ENCODE results near the gene EMX2. TPM values are rescaled to one million over a fixed set of nuclear protein-coding genes. Genes with fewer than 3 reads are reported as not detected.

EMX2 gene
- polyA plus RNA-seq, 3 donors: not detected

DNA sequence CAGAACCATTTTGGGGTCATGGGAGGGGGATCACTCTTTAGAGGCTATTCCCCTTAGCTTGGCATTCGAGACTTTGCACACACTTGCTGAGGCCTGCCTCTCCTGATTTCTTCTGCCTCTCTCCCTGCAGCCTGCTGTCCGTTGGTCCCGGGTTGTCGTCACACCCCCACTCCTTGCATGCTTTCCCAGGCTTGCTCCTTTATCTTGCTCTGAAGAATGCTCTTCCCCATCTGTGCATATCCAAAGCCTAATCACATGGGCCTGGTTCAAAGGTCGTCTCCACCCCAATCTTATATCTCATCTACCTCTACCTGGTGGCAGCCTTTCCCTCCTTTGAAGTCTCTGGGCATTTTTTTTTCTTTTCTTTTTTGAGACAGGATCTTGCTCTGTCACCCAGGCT is 24.3 kb upstream of the EMX2 start:
- Mint-ChIP-seq H3K27me3 (ENCODE audit: low read depth in 3 of 3) (peaks cover 28 to 54% (median 30%) of the 10 kb centered on the region in 3 donors), H3K9me3 (no peaks in the 10 kb centered on the region), H3K27ac (no peak overlapping the region), H3K4me1 (no peaks in the 10 kb centered on the region), H3K36me3 (no peaks in the 10 kb centered on the region), H3K4me3 (no peak overlapping the region)
- H3K27ac ChIP-seq (ENCODE audit: low read depth in 1 of 2, low read length in 2 of 2): no peak overlapping the region
- no peaks in the 10 kb centered on the region for H3K9me3 ChIP-seq (replicated peaks in 1 of 2; ENCODE audit: control insufficient read depth in 1 of 2, insufficient read depth in 1 of 2, low read length in 2 of 2)
- H3K9ac ChIP-seq (ENCODE audit: insufficient read depth, low read length, poor library complexity, severe bottlenecking): no peak overlapping the region
- no peaks in the 10 kb centered on the region for H3K4me1 ChIP-seq (ENCODE audit: control insufficient read depth in 1 of 2, insufficient read depth in 2 of 2, low read length in 2 of 2)
- peaks cover 21 to 42% of the 10 kb centered on the region in 2 donors for H3K27me3 ChIP-seq (ENCODE audit: control insufficient read depth in 2 of 2, insufficient read depth in 2 of 2, low read length in 2 of 2)
- H2AFZ ChIP-seq (ENCODE audit: insufficient read depth, low read depth, low read length, poor library complexity, severe bottlenecking): no peak overlapping the region
- no peaks in the 10 kb centered on the region for H3K36me3 ChIP-seq (replicated peaks in 1 of 2; ENCODE audit: control insufficient read depth in 1 of 2, insufficient read depth in 2 of 2, low read length in 2 of 2)
- no peak for DNase-seq
- H4K20me1 ChIP-seq (ENCODE audit: insufficient read depth, low read length): no peaks in the 10 kb centered on the region
- TF ChIP-seq CTCF (IDR thresholded peaks at IDR 0.05): no peak
- 69% methylated on average over 5 of the region's 5 CpGs for WGBS (ENCODE audit: insufficient coverage)
- intact Hi-C loops (cut with micrococcal nuclease): no loop called here
- no peak overlapping the region for H3K4me2 ChIP-seq (replicated peaks; ENCODE audit: extremely low read depth, low read length, poor library complexity, severe bottlenecking)
- no peak overlapping the region for H3K4me3 ChIP-seq (replicated peaks in 1 of 3; ENCODE audit: low read depth in 2 of 3, low read length in 3 of 3)
- H3K79me2 ChIP-seq (ENCODE audit: insufficient read depth, low read length): no peaks in the 10 kb centered on the region

- H3K36me3 ChIP-seq (replicated peaks in 1 of 2; ENCODE audit: control insufficient read depth in 1 of 2, insufficient read depth in 2 of 2, low read length in 2 of 2): no peaks in the 10 kb centered on the region
- no peaks in the 10 kb centered on the region for H4K20me1 ChIP-seq (ENCODE audit: insufficient read depth, low read length)
- H3K36me3 Mint-ChIP-seq: no peaks in the 10 kb centered on the region
- no peak for TF ChIP-seq CTCF (IDR thresholded peaks at IDR 0.05)
- H3K4me2 ChIP-seq (replicated peaks; ENCODE audit: extremely low read depth, low read length, poor library complexity, severe bottlenecking): no peak overlapping the region
- H3K9ac ChIP-seq (ENCODE audit: insufficient read depth, low read length, poor library complexity, severe bottlenecking): no peak overlapping the region
- H3K4me3 Mint-ChIP-seq: no peak overlapping the region
- H3K27me3 ChIP-seq (ENCODE audit: control insufficient read depth in 2 of 2, insufficient read depth in 2 of 2, low read length in 2 of 2): peaks cover 22 to 51% of the 10 kb centered on the region in 2 donors
- no peaks in the 10 kb centered on the region for H3K9me3 ChIP-seq (replicated peaks in 1 of 2; ENCODE audit: control insufficient read depth in 1 of 2, insufficient read depth in 1 of 2, low read length in 2 of 2)
- H3K4me3 ChIP-seq (replicated peaks in 1 of 3; ENCODE audit: low read depth in 2 of 3, low read length in 3 of 3): no peak overlapping the region
- no peaks in the 10 kb centered on the region for H3K4me1 ChIP-seq (ENCODE audit: control insufficient read depth in 1 of 2, insufficient read depth in 2 of 2, low read length in 2 of 2)
- peaks cover 0 to 2% (median 0%) of the 10 kb centered on the region in 7 donors for H3K9me3 Mint-ChIP-seq
- peak overlapping the region in 1 of 7 donors; percentile 16 for H3K27ac Mint-ChIP-seq
- H3K4me1 Mint-ChIP-seq: no peaks in the 10 kb centered on the region
- WGBS (ENCODE audit: insufficient coverage): 83% methylated on average over 3 of the region's 8 CpGs
- intact Hi-C loops (cut with micrococcal nuclease): no loop called here
- DNase-seq: no peak
- H3K79me2 ChIP-seq (ENCODE audit: insufficient read depth, low read length): no peaks in the 10 kb centered on the region
- H2AFZ ChIP-seq (ENCODE audit: insufficient read depth, low read depth, low read length, poor library complexity, severe bottlenecking): no peak overlapping the region
- H3K27ac ChIP-seq (ENCODE audit: low read depth in 1 of 2, low read length in 2 of 2): no peak overlapping the region
- H3K27me3 Mint-ChIP-seq (ENCODE audit: low read depth in 3 of 3): peaks cover 30 to 60% (median 35%) of the 10 kb centered on the region in 3 donors
Observed at GRCh38 chr10:117519286-117519685, 23.3 kb upstream of the EMX2 start.

Data from CD14-positive monocyte (primary cell).